ENCODE results near the gene TRABD.
A peak's percentile ranks its signal among the peaks of the same experiment; 100 is the strongest.

The TRABD gene

DNA sequence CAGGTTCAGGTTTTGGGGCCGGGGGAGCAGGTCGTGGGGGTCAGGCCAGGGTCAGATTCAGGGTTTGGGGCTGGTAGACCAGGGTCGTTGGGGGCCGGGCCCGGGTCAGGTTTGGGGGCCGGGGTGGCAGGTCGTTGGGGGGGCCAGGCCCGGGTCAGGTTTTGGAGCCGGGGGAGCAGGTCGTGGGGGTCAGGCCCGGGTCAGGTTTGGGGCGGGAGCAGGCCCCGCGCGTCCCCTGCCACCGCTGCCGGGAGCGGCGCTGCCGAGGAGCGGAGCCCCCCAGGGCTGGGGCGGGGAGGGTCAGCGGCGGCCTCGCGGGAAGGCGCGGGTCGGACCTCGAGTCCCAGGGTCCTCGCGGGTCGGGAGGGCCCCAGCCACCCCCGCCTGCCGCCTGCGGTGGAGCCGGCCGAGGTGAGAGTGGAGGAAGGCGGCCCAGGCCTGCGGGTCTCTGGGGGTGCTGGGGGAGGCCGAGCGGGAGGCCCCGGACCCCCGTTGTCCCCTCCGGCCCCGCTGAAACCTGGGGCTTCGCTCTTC lies 535 bp downstream of the TRABD start:
- no peaks in the 10 kb centered on the region for H3K9me3 ChIP-seq (ENCODE audit: control insufficient read depth, insufficient read depth, low read length)
- no peaks in the 10 kb centered on the region for H3K27me3 ChIP-seq (ENCODE audit: control insufficient read depth, insufficient read depth, low read length)
- no peaks in the 10 kb centered on the region for H3K4me1 ChIP-seq (ENCODE audit: control insufficient read depth, insufficient read depth, low read length)
- H3K9ac ChIP-seq (ENCODE audit: low read depth, low read length), result peak overlapping the region; percentile 24
- peaks cover 10% of the 10 kb centered on the region for H3K36me3 ChIP-seq (ENCODE audit: control insufficient read depth, insufficient read depth, low read length)
- H3K4me3 ChIP-seq (ENCODE audit: low read depth, low read length), result peak overlapping the region; percentile 67

GRCh38 chr22:50186761-50187523 lies 1.2 kb downstream of the TRABD start:
- Histone ChIP-seq H3K4me3 (ENCODE audit: low read depth, low read length) (peak overlapping the region; percentile 67), H3K4me1 (ENCODE audit: control insufficient read depth, insufficient read depth, low read length) (no peaks in the 10 kb centered on the region), H3K9ac (ENCODE audit: low read depth, low read length) (peak overlapping the region; percentile 24), H3K36me3 (ENCODE audit: control insufficient read depth, insufficient read depth, low read length) (peaks cover 10% of the 10 kb centered on the region), H3K27me3 (ENCODE audit: control insufficient read depth, insufficient read depth, low read length) (no peaks in the 10 kb centered on the region), H3K9me3 (ENCODE audit: control insufficient read depth, insufficient read depth, low read length) (no peaks in the 10 kb centered on the region)

DNA sequence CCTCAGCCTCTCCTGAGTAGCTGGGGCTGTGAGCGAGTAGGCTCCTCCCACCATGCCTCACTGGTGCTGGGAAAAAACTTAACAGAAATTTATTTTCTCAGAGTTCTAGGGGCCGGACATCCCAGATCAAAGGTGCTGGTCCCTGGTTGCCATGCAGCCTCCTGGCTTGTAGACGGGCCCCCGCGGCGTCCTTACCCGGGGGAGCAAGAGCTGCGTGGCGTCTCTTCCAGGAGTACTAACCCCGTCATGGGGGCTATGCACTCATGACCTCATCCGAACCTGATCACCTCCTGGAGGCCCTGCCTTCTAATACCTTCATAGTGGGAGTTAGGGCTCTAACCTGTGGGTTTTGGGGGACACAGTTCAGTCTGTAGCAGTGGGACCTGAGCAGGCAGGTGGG lies 2.6 kb downstream of the TRABD start:
- H3K4me3 ChIP-seq (ENCODE audit: low read depth, low read length), result no peak overlapping the region
- H3K27me3 ChIP-seq (ENCODE audit: control insufficient read depth, insufficient read depth, low read length), result no peaks in the 10 kb centered on the region
- H3K4me1 ChIP-seq (ENCODE audit: control insufficient read depth, insufficient read depth, low read length), result no peaks in the 10 kb centered on the region
- H3K9me3 ChIP-seq (ENCODE audit: control insufficient read depth, insufficient read depth, low read length), result no peaks in the 10 kb centered on the region
- H3K9ac ChIP-seq (ENCODE audit: low read depth, low read length), result peak overlapping the region; percentile 37
- peaks cover 14% of the 10 kb centered on the region for H3K36me3 ChIP-seq (ENCODE audit: control insufficient read depth, insufficient read depth, low read length)

DNA sequence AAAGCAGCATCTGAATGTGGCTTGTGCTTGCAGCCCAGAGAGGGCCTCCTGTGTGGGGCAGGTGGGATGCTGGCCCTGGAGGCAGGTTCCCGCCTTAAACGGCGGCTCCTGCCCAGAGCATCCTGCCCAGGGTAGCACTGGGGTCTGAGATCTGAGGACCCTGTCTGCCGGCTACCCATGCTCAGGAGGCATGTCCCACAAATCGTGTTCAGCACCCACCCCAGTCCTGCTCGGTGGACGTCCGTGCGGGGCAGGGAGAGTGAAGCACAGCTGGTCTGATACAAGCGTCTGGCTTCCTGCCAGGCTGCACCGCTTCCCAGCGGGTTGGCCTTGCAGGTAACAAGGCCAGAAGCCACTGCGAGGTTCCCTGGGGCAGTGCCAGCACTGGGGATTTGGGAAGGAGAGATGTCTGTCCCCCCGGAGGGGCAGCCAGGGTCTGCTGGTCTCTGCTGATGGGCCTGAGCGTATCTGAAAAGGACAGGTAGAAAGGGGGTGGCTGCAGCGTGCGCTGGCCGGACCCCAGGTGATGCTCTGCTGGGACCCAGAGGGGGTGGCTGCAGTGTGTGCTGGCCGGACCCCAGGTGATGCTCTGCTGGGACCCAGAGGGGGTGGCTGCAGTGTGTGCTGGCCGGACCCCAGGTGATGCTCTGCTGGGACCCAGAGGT lies 3.6 kb downstream of the TRABD start:
- Histone ChIP-seq H3K9me3 (ENCODE audit: control insufficient read depth, insufficient read depth, low read length) (no peaks in the 10 kb centered on the region), H3K27me3 (ENCODE audit: control insufficient read depth, insufficient read depth, low read length) (no peaks in the 10 kb centered on the region), H3K36me3 (ENCODE audit: control insufficient read depth, insufficient read depth, low read length) (peaks cover 23% of the 10 kb centered on the region), H3K4me3 (ENCODE audit: low read depth, low read length) (no peak overlapping the region), H3K4me1 (ENCODE audit: control insufficient read depth, insufficient read depth, low read length) (no peaks in the 10 kb centered on the region), H3K9ac (ENCODE audit: low read depth, low read length) (peak overlapping the region; percentile 37)

- Histone ChIP-seq H3K4me1 (ENCODE audit: control insufficient read depth, insufficient read depth, low read length) (no peaks in the 10 kb centered on the region), H3K27me3 (ENCODE audit: control insufficient read depth, insufficient read depth, low read length) (no peaks in the 10 kb centered on the region), H3K36me3 (ENCODE audit: control insufficient read depth, insufficient read depth, low read length) (peaks cover 28% of the 10 kb centered on the region), H3K9me3 (ENCODE audit: control insufficient read depth, insufficient read depth, low read length) (no peaks in the 10 kb centered on the region), H3K9ac (ENCODE audit: low read depth, low read length) (peak overlapping the region; percentile 65), H3K4me3 (ENCODE audit: low read depth, low read length) (no peak overlapping the region)
Measured at GRCh38 chr22:50189849-50190181, 4.1 kb downstream of the TRABD start.

- no peaks in the 10 kb centered on the region for H3K4me1 ChIP-seq (ENCODE audit: control insufficient read depth, insufficient read depth, low read length)
- H3K27me3 ChIP-seq (ENCODE audit: control insufficient read depth, insufficient read depth, low read length), result no peaks in the 10 kb centered on the region
- no peak overlapping the region for H3K4me3 ChIP-seq (ENCODE audit: low read depth, low read length)
- peak overlapping the region; percentile 65 for H3K9ac ChIP-seq (ENCODE audit: low read depth, low read length)
- H3K36me3 ChIP-seq (ENCODE audit: control insufficient read depth, insufficient read depth, low read length), result peaks cover 30% of the 10 kb centered on the region
- H3K9me3 ChIP-seq (ENCODE audit: control insufficient read depth, insufficient read depth, low read length), result no peaks in the 10 kb centered on the region
Measured at GRCh38 chr22:50190182-50190940, 4.6 kb downstream of the TRABD start.

GRCh38 chr22:50190941-50191741 lies 5.4 kb downstream of the TRABD start:
- no peak overlapping the region for H3K4me3 ChIP-seq (ENCODE audit: low read depth, low read length)
- H3K27me3 ChIP-seq (ENCODE audit: control insufficient read depth, insufficient read depth, low read length), result no peaks in the 10 kb centered on the region
- peak overlapping the region; percentile 12 for H3K9ac ChIP-seq (ENCODE audit: low read depth, low read length)
- H3K4me1 ChIP-seq (ENCODE audit: control insufficient read depth, insufficient read depth, low read length), result no peaks in the 10 kb centered on the region
- peaks cover 34% of the 10 kb centered on the region for H3K36me3 ChIP-seq (ENCODE audit: control insufficient read depth, insufficient read depth, low read length)
- no peaks in the 10 kb centered on the region for H3K9me3 ChIP-seq (ENCODE audit: control insufficient read depth, insufficient read depth, low read length)

DNA sequence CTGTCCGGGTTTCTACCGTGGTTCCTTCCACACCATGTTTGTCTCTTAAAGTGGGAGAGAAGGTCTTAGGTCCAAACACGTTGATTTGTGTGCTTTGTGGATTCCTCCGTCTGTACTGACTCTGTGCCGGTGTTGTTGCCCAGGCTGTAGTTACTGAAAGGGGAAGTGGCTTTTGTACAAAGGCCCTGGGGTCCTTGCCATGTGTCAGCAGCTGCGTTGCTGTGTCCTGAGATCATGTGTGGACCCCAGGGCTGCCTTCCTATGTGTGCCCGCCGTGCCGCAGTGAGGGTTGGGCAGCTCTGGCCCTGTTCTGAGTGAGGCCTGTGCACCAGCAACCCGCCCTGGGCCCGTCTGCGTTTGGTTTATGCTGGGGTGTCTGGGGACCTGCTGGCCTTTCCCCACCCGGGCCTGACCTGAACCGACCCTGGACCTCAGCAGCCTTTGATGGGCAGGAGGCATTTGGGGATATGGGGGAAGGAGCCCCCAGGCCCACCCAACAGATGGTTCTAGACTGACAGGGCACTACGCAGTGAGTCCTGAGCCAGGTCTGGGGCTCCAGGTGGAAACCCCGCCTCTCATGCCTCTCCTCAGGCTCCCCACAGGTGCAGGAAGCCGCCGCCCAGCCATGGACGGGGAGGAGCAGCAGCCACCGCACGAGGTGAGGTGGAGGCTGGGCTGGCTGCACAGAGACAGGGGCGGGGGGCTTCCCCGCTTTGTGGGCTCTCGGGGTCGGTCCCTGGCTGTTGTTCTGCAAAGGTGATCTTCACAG lies 6.9 kb downstream of the TRABD start:
- Histone ChIP-seq H3K9ac (ENCODE audit: low read depth, low read length) (no peak overlapping the region), H3K4me1 (ENCODE audit: control insufficient read depth, insufficient read depth, low read length) (no peaks in the 10 kb centered on the region), H3K4me3 (ENCODE audit: low read depth, low read length) (no peak overlapping the region), H3K27me3 (ENCODE audit: control insufficient read depth, insufficient read depth, low read length) (no peaks in the 10 kb centered on the region), H3K36me3 (ENCODE audit: control insufficient read depth, insufficient read depth, low read length) (peaks cover 40% of the 10 kb centered on the region), H3K9me3 (ENCODE audit: control insufficient read depth, insufficient read depth, low read length) (no peaks in the 10 kb centered on the region)

DNA sequence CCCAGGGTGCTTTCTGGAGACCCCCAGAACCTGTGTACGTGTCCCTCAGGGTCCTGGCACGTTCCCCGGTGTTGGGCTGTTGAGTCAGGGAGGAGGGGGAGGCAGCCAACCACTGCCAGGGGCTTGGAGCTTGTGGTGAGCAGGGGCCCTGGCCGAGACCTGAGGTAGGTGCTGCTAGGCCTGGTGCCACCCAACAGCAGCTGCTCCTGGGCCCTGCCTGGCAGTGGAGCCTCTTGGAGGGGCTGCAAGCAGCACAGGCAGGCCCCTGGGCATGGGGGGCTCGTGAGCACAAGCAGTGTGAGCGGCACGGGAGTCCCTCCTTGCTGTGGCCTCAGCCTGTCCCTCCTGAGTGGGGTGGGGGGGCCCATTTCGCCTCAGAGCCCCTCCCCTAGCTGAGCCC lies 7.9 kb downstream of the TRABD start:
- peaks cover 46% of the 10 kb centered on the region for H3K36me3 ChIP-seq (ENCODE audit: control insufficient read depth, insufficient read depth, low read length)
- no peak overlapping the region for H3K9ac ChIP-seq (ENCODE audit: low read depth, low read length)
- no peak overlapping the region for H3K4me3 ChIP-seq (ENCODE audit: low read depth, low read length)
- no peaks in the 10 kb centered on the region for H3K4me1 ChIP-seq (ENCODE audit: control insufficient read depth, insufficient read depth, low read length)
- H3K9me3 ChIP-seq (ENCODE audit: control insufficient read depth, insufficient read depth, low read length), result no peaks in the 10 kb centered on the region
- H3K27me3 ChIP-seq (ENCODE audit: control insufficient read depth, insufficient read depth, low read length), result no peaks in the 10 kb centered on the region

- Histone ChIP-seq H3K36me3 (ENCODE audit: control insufficient read depth, insufficient read depth, low read length) (peaks cover 43% of the 10 kb centered on the region), H3K4me1 (ENCODE audit: control insufficient read depth, insufficient read depth, low read length) (no peaks in the 10 kb centered on the region), H3K27me3 (ENCODE audit: control insufficient read depth, insufficient read depth, low read length) (no peaks in the 10 kb centered on the region), H3K4me3 (ENCODE audit: low read depth, low read length) (no peak overlapping the region), H3K9me3 (ENCODE audit: control insufficient read depth, insufficient read depth, low read length) (no peaks in the 10 kb centered on the region), H3K9ac (ENCODE audit: low read depth, low read length) (no peak overlapping the region)
Measured at GRCh38 chr22:50194037-50194805, 8.5 kb downstream of the TRABD start.
